Heart left ventricle (tissue), 13 donors: Measurements from ENCODE around the gene LITAF.

Experiments used
- POLR2A ChIP-seq, 2 donors: fragments of 450-650 bp; IDR thresholded peaks; one replicate each; pipeline ENCODE4 v1.6.1; 2017; ENCODE audit warnings: antibody characterized with exemption in 2 of 2, mild to moderate bottlenecking in 2 of 2, moderate library complexity in 2 of 2
- TF ChIP-seq, protein P1 (sequence below), 12 donors: fragments of 200-600 bp; sonication (generic) in 4 of 12; IDR thresholded peaks; one replicate each; pipeline versions ENCODE4 v1.5.0 to v1.8.0; 2018 to 2022; ENCODE audit warnings: antibody characterized with exemption in 12 of 12, mild to moderate bottlenecking in 5 of 12
- donor health status: ischemic (EF 13 %, LVEDD 7.1; RV severe dilation, severe dysfunction).
- donor health status: DM: no; HTN: yes; CAD: no.
- donor health status: DM: no; HTN: no; CAD: no.
- donor health status: ischemic (EF 25% LVEDD 6.9; RV normal size, moderate dysfunction).
- donor health status: ischemic (EF 25% LVEDD 5.7; RV mildly dilated, moderate dysfunction).
- donor health status: ischemic (EF 35%, LVEDD 5.7; RV mildly dilated, moderate dysfunction).
- donor health status: nonischemic (EF 11% LVEDD 7.7; RV severe dilation, severe dysfunction).
- donor health status: DM: yes; HTN: yes; CAD: no.
- donor health status: PGD.
- donor health status: ischemic (EF 29% LVEDD 5.4; RV normal size, mild dysfunction).
- donor health status: nonischemic (EF 23%, LVEDD 6.1; RV moderate dilation, normal function).

DNA sequence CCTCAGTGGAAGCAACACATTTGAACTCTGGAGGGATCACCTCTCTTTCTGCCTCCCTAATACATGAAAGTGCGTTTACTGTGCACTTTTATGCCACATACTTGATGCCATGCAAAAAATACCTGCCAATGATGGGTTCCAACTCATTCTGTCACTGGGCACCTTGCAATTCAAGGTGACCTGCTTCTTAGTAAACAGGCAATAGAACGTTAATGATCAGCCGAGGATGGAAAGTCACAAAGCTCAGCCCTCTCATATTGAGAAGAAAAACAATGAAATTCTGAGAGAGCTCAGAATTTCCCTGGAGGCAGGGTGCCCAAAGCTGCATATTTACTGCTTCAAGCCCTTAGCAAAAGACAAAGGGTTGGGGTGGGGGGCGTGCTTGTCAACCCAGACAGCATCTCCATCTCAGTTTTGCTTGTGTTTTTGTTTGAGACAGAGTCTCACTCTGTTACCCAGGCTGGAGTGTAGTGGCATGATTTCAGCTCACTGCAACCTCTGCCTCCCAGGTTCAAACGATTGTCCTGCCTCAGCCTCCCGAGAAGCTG lies 23.2 kb downstream of the LITAF start:
- no peak for TF ChIP-seq POLR2A (IDR thresholded peaks at IDR 0.05)
- TF ChIP-seq, protein P1, sequence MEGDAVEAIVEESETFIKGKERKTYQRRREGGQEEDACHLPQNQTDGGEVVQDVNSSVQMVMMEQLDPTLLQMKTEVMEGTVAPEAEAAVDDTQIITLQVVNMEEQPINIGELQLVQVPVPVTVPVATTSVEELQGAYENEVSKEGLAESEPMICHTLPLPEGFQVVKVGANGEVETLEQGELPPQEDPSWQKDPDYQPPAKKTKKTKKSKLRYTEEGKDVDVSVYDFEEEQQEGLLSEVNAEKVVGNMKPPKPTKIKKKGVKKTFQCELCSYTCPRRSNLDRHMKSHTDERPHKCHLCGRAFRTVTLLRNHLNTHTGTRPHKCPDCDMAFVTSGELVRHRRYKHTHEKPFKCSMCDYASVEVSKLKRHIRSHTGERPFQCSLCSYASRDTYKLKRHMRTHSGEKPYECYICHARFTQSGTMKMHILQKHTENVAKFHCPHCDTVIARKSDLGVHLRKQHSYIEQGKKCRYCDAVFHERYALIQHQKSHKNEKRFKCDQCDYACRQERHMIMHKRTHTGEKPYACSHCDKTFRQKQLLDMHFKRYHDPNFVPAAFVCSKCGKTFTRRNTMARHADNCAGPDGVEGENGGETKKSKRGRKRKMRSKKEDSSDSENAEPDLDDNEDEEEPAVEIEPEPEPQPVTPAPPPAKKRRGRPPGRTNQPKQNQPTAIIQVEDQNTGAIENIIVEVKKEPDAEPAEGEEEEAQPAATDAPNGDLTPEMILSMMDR (IDR thresholded peaks at IDR 0.05), result no peak
